RPMI7951 (cell line): ENCODE results near the gene CLEC2B. TPM values are rescaled to one million over a fixed set of nuclear protein-coding genes. Genes with fewer than 3 reads are reported as not detected.

ENCODE experiments used
- DNase-seq: peaks from one replicate; pipeline ENCODE4 v3.0.0-alpha.2; 2012; ENCODE audit warnings: low read depth
- total RNA-seq: library from RNA; depleted of rRNA; stranded (reverse); fragments of >200 nt; shearing (Covaris generic); gene quantifications from 2 replicates; pipeline ENCODE4 v1.2.3, GENCODE V29; 2014; rRNA removed

The CLEC2B gene
- total RNA-seq, 1 experiment from 2014 or later = 59.1 TPM

DNA sequence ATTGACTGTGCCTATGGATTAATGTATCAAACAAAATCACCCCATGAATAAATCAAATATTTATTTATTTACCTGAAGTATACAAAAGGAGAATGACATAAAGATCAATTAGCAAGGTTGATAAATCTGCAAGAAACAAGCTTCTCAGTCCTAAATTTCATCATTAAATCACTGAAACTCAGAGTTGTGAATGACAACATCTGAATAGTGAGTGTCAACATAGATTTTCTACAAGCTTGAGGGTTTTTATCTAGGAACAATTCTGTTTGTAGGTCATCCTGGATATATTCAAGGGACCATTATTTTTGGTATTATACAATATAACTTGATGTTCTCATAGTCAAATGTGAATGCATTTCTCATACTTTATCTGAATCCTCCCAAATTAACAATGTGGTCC lies 59.3 kb downstream of the CLEC2B start:
- DNase-seq = no peak

DNA sequence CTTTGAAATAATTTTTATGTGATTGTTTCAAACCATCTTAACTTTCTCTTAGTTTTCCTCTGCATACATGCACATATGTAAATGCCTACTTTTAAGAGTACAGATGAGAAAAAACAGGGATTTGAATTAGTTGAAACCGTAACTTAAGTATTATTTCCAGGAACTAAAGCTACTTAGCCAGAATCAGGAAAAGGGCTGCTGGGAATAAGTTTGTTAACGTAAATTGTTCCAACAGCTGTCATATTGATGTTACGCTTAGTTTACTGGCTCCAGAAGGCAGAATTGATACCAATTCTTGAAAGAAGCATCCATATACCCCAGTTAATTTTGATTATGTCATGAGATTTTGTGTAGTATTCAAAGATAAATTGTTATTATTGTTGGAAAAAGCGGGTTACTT lies 59.8 kb downstream of the CLEC2B start:
- DNase-seq = no peak

DNA sequence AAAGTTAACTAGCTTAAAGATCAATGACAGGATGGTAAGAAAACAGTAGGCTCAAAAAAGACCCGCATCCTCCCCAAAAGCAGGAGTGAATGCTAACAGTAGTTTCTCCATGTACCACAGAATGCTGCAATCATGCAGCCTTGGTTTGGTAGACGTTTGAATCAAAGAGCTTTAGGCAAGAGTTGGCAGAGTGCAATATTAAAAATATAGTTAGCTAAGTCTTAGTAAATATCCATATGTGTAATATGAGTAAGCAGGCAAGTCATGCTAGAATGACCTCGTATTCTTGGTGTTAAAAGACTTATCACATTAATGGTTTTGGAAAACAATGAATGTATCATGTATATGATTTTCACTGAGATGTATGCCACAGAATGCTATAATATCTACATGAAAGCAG lies 60.6 kb downstream of the CLEC2B start:
- no peak for DNase-seq

DNA sequence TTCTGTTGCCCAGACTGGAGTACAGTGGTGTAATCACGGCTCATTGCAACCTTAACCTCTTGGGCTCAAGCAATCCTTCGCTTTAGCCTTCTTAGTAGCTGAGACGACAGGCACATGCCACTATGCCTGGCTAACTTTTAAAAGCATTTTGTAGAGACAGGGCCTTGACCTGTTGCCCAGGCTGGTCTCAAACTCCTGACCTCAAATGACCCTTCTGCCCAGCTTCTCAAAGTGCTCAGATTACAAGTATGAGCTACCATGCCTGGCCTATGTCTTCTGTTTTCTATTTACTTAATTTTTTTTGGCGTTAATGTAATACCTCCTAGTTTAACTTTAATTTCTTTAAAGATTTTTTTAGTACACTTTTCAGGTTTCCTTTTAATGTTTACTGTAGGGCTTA lies 62.4 kb downstream of the CLEC2B start:
- DNase-seq = no peak

DNA sequence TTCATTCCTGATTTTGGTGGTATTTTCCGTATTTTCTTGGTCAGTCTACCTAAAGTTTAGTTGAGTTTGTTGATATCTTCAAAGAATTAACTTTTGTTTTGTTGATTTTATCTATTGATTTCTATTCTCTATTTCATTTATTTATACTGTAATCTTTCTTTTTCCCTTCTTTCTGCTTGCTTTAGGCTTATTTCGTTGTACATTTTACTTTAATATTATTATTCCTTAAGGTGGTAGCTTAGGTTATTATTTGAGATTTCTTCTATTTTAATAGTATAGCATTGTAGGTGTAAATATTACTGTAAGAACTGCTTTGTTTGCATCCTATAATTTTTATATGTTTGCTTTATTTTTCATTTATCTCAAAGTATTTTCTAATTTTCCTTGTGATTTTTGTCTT lies 63.3 kb downstream of the CLEC2B start:
- DNase-seq = no peak

Other genes starting within 250 kb of the CLEC2B start
- gene CLEC2D, start 199.6 kb downstream of the CLEC2B start, total RNA-seq = 2.8 and 3.4 TPM in 2 replicates
- not detected in 2 replicates for gene CLECL1, start 136.3 kb downstream of the CLEC2B start, total RNA-seq
- not detected in 2 replicates for gene CD69, start 108.5 kb downstream of the CLEC2B start, total RNA-seq
- gene KLRF1, start 41.9 kb downstream of the CLEC2B start, total RNA-seq = not detected in 2 replicates
- not detected in 2 replicates for gene KLRF2, start 12.1 kb upstream of the CLEC2B start, total RNA-seq
- gene CLEC2A, start 63.0 kb upstream of the CLEC2B start, total RNA-seq = not detected in 2 replicates
- not detected in 2 replicates for gene CLEC12A, start 102.1 kb upstream of the CLEC2B start, total RNA-seq
- not detected in 2 replicates for gene CLEC1B, start 129.8 kb upstream of the CLEC2B start, total RNA-seq
- gene CLEC12B, start 141.3 kb upstream of the CLEC2B start, total RNA-seq = not detected in 2 replicates
- gene CLEC9A, start 161.3 kb upstream of the CLEC2B start, total RNA-seq = not detected in 2 replicates
- gene CLEC1A, start 229.6 kb upstream of the CLEC2B start, total RNA-seq = 0.12 TPM in 1 of 2 replicates, not detected in the other